Measurements from ENCODE around the gene IRF2.

The IRF2 gene

DNA sequence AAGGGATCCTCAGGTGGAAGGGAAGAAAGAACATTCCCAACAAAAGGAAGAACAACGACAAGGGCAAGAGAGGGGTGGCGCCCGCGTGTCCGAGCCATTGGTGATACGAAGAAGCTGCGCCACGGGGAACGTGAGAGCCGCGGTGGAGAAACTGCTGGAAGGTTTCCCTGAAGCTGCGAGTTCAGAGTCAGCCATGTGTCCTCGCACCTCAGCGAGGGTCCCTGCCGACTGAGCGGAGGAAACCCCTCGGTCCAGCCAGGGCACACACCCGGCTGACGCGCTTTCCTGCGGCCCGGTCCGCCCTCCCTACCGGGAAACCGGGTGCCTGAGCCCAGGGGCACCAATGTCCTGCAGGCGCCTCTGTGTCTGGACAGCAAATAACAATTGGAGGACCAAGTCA, 18.0 kb downstream of the IRF2 start:
- Histone ChIP-seq H3K4me3 (ENCODE audit: low read depth, low read length) (no peak overlapping the region), H2AFZ (no peak overlapping the region), H3K79me2 (peaks cover 37% of the 10 kb centered on the region), H3K9ac (no peak overlapping the region), H3K36me3 (ENCODE audit: control insufficient read depth, insufficient read depth, low read length) (no peaks in the 10 kb centered on the region), H3K27me3 (ENCODE audit: control insufficient read depth, insufficient read depth, low read length) (no peaks in the 10 kb centered on the region), H3K4me1 (peaks cover 6% of the 10 kb centered on the region), H3K27ac (no peak overlapping the region), H3K4me2 (ENCODE audit: low read length) (no peak overlapping the region), H3K9me3 (ENCODE audit: control insufficient read depth, low read length) (no peaks in the 10 kb centered on the region)
- TF ChIP-seq, protein P1, sequence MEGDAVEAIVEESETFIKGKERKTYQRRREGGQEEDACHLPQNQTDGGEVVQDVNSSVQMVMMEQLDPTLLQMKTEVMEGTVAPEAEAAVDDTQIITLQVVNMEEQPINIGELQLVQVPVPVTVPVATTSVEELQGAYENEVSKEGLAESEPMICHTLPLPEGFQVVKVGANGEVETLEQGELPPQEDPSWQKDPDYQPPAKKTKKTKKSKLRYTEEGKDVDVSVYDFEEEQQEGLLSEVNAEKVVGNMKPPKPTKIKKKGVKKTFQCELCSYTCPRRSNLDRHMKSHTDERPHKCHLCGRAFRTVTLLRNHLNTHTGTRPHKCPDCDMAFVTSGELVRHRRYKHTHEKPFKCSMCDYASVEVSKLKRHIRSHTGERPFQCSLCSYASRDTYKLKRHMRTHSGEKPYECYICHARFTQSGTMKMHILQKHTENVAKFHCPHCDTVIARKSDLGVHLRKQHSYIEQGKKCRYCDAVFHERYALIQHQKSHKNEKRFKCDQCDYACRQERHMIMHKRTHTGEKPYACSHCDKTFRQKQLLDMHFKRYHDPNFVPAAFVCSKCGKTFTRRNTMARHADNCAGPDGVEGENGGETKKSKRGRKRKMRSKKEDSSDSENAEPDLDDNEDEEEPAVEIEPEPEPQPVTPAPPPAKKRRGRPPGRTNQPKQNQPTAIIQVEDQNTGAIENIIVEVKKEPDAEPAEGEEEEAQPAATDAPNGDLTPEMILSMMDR (IDR thresholded peaks at IDR 0.05) = no peak

DNA sequence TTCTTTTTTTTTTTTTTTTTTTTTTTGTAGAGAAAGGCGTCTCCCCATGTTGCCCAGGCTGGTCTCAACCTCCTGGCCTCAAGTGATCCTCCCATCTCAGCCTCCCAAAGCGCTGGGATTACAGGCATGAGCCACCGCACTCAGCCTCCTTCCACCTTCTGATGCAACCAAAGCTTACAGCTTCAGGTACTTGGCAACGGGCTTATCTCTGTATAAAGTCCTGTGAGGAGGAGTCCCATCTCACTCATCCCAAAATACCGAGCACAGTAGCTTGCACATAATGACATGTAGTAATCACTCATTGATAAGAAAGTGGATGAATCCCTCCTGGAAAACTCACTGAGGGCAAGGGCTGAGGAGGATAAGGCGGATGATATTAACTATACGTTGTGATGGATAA, 19.1 kb downstream of the IRF2 start:
- Histone ChIP-seq H2AFZ (no peak overlapping the region), H3K4me1 (peaks cover 13% of the 10 kb centered on the region), H3K4me2 (ENCODE audit: low read length) (no peak overlapping the region), H3K79me2 (peaks cover 33% of the 10 kb centered on the region), H3K27me3 (ENCODE audit: control insufficient read depth, insufficient read depth, low read length) (no peaks in the 10 kb centered on the region), H3K4me3 (ENCODE audit: low read depth, low read length) (no peak overlapping the region), H3K9ac (no peak overlapping the region), H3K27ac (no peak overlapping the region), H3K9me3 (ENCODE audit: control insufficient read depth, low read length) (no peaks in the 10 kb centered on the region), H3K36me3 (ENCODE audit: control insufficient read depth, insufficient read depth, low read length) (no peaks in the 10 kb centered on the region)
- TF ChIP-seq, protein P1 (IDR thresholded peaks at IDR 0.05) = no peak

DNA sequence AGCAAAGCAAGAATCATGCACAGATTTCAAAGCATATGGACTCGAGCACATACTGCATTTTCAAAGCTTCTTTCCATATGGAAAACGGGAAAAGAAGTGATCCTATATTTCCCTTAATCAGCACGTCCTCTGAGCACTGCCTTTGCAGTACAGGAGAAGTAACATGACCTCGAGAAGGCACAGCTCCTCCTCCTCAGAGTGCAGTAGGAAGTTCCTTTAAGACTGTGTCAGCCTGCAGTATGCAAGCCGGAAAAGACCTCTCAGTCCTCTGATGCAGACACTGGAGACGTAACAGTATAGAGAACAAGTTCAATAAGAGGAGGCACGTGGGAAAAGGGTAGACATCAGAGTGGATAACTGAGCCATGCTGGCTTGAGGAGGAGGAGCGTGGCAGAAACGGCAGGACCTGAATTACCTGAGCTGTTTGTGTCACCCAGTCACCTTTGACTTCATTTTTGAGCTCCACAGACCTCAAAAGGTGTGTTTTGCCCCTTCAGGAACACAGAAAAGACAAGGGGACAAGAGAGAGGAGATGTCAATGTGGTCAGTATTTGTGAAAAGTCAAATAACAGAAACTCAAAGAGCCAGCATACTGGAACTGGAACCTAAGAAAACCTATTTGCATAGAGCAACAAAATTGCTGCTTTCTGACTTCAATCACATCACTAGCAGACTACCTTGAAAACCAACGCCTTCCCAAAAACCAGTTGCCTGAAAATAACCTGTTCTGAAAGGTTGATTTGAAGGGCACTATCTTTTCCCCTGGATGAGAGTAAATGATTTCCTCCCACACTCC, 20.8 kb downstream of the IRF2 start:
- H3K9ac ChIP-seq = no peak overlapping the region
- no peak overlapping the region for H3K27ac ChIP-seq

DNA sequence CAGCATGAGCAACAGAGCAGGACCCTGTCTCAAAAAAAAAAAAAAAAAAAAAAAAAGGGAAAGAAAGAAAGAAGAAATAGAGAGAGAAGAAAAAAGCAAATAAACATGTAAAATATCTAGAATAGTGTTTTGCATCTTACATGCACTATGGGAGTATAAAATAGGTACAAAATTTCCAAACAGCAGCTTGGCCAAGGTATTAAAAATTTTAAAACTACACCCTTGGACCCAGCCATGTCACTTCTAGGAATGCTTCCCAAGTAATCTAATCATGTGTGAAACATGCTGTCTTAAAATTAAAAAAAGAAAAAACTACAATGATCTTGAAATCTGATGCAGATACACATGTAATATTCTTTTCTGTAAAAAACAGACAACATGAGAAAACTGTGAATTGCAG, 21.6 kb downstream of the IRF2 start:
- no peak overlapping the region for H3K9ac ChIP-seq
- no peak overlapping the region for H3K4me2 ChIP-seq (ENCODE audit: low read length)
- H3K79me2 ChIP-seq = peaks cover 41% of the 10 kb centered on the region
- no peaks in the 10 kb centered on the region for H3K9me3 ChIP-seq (ENCODE audit: control insufficient read depth, low read length)
- no peak overlapping the region for H3K27ac ChIP-seq
- H3K4me1 ChIP-seq = peaks cover 13% of the 10 kb centered on the region
- H3K4me3 ChIP-seq (ENCODE audit: low read depth, low read length) = no peak overlapping the region
- no peaks in the 10 kb centered on the region for H3K27me3 ChIP-seq (ENCODE audit: control insufficient read depth, insufficient read depth, low read length)
- TF ChIP-seq, protein P1 (IDR thresholded peaks at IDR 0.05) = no peak
- H2AFZ ChIP-seq = no peak overlapping the region
- H3K36me3 ChIP-seq (ENCODE audit: control insufficient read depth, insufficient read depth, low read length) = no peaks in the 10 kb centered on the region

More for the DNA sequence above, 20.8 kb downstream of the IRF2 start:
- Histone ChIP-seq H3K79me2 (peaks cover 41% of the 10 kb centered on the region), H3K4me1 (peaks cover 13% of the 10 kb centered on the region), H3K4me2 (ENCODE audit: low read length) (peak overlapping the region; percentile 40), H2AFZ (no peak overlapping the region), H3K9me3 (ENCODE audit: control insufficient read depth, low read length) (no peaks in the 10 kb centered on the region), H3K27me3 (ENCODE audit: control insufficient read depth, insufficient read depth, low read length) (no peaks in the 10 kb centered on the region), H3K36me3 (ENCODE audit: control insufficient read depth, insufficient read depth, low read length) (no peaks in the 10 kb centered on the region), H3K4me3 (ENCODE audit: low read depth, low read length) (peak overlapping the region; percentile 16)
- TF ChIP-seq, protein P1 (IDR thresholded peaks at IDR 0.05) = no peak

DNA sequence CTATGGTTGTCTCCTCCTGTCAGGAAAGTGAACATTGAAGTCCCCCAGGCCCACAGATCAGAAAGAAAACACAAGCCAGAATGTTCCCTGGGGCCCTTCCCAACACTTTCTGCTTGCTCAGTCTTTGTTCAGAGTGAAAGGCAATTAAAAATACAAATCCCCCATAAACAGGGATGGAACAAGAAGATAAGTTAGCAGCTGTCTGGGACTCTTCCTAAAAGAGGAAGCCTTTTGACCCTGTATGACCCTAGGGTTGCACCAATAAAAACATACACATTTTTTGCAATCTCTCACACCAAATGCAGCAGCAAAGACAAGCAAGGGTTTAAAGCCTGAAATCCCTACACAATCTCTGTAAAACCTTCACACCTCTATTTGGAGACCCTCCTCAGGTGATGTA, 22.6 kb downstream of the IRF2 start:
- Histone ChIP-seq H3K79me2 (peaks cover 38% of the 10 kb centered on the region), H3K9ac (no peak overlapping the region), H2AFZ (no peak overlapping the region), H3K4me3 (ENCODE audit: low read depth, low read length) (no peak overlapping the region), H3K4me2 (ENCODE audit: low read length) (no peak overlapping the region), H3K4me1 (peaks cover 16% of the 10 kb centered on the region), H3K9me3 (ENCODE audit: control insufficient read depth, low read length) (no peaks in the 10 kb centered on the region), H3K27me3 (ENCODE audit: control insufficient read depth, insufficient read depth, low read length) (no peaks in the 10 kb centered on the region), H3K27ac (no peak overlapping the region), H3K36me3 (ENCODE audit: control insufficient read depth, insufficient read depth, low read length) (no peaks in the 10 kb centered on the region)
- TF ChIP-seq, protein P1 (IDR thresholded peaks at IDR 0.05) = no peak
